Spleen (tissue), 7 donors: Measurements from ENCODE around the gene DOCK2.

ENCODE experiments used
- CTCF ChIP-seq, 11 experiments: fragments of 200-600 bp in 7 of 11; fragments of 450-650 bp in 4 of 11; sonication (generic) in 4 of 11; IDR thresholded peaks in 8 of 11; conservative IDR thresholded peaks in 3 of 11; 1 replicate in 7 of 11; 2 replicates in 4 of 11; pipeline versions ENCODE4 v1.4.0 to v1.8.0; 2016 to 2021; ENCODE audit warnings: antibody characterized with exemption in 11 of 11, inconsistent platforms in 4 of 11, mild to moderate bottlenecking in 1 of 11
- POLR2AphosphoS5 ChIP-seq, 3 donors: sonication (generic); formaldehyde crosslinking; IDR thresholded peaks; one replicate each; pipeline ENCODE4 v1.5.1; 2017; ENCODE audit warnings: antibody characterized with exemption in 3 of 3
- donor health status: DM: no; HTN: no; CAD: no; lungs with moderate emphysema.
- donor health status: DM: no; HTN: no; CAD: no.
- donor health status: DM: no; HTN: no; CAD: no.

GRCh38 chr5:169880012-169880663 is 243.1 kb downstream of the DOCK2 start:
- TF ChIP-seq CTCF (IDR thresholded peaks at IDR 0.05 in 8 of 11, conservative IDR thresholded peaks at IDR 0.05 in 3 of 11) (no peak), POLR2AphosphoS5 (IDR thresholded peaks at IDR 0.05) (no peak)
